ENCODE results near the gene KLRD1. TPM values are rescaled to one million over a fixed set of nuclear protein-coding genes. Genes with fewer than 3 reads are reported as not detected.

Gene KLRD1
- under 0.01 TPM in 1 of 2 replicates, not detected in the other for total RNA-seq

GRCh38 chr12:10307630-10308029, at the start of gene KLRD1:
TSS of gene KLRD1 (plus strand) at chr12:10307870. CDS start at chr12:10308078, 208 bp downstream.

Other genes starting within 250 kb of the KLRD1 start
- not detected in 2 replicates for gene CLEC1A, start 208.9 kb upstream of the KLRD1 start, total RNA-seq
- not detected in 2 replicates for gene CLEC7A, start 177.7 kb upstream of the KLRD1 start, total RNA-seq
- gene OLR1, start 135.7 kb upstream of the KLRD1 start, total RNA-seq = 36.9 and 40.1 TPM in 2 replicates
- gene TMEM52B, start 128.8 kb upstream of the KLRD1 start, total RNA-seq = 10.4 and 17.4 TPM in 2 replicates
- 58.0 and 82.5 TPM in 2 replicates for gene GABARAPL1, start 95.0 kb upstream of the KLRD1 start, total RNA-seq
- not detected in 2 replicates for gene KLRK1, start 82.2 kb downstream of the KLRD1 start, total RNA-seq
- gene KLRC4, start 101.9 kb downstream of the KLRD1 start, total RNA-seq = not detected in 2 replicates
- gene KLRC3, start 112.7 kb downstream of the KLRD1 start, total RNA-seq = not detected in 2 replicates
- not detected in 2 replicates for gene KLRC2, start 128.1 kb downstream of the KLRD1 start, total RNA-seq
- gene KLRC1, start 145.5 kb downstream of the KLRD1 start, total RNA-seq = not detected in 2 replicates
- 0.29 and 0.35 TPM in 2 replicates for gene EIF2S3B, start 198.0 kb downstream of the KLRD1 start, total RNA-seq

Measured in myometrial cell (primary cell).